Large intestine (tissue), 3 donors: ENCODE measurements around the gene KCNG2. TPM values are rescaled to one million over a fixed set of nuclear protein-coding genes. Genes with fewer than 3 reads are reported as not detected.

Source experiments
- DNase-seq, 2 donors: peaks; one replicate each; pipeline versions ENCODE4 v3.0.0 to v3.0.0-alpha.2; 2013
- H3K27ac ChIP-seq: one replicate; pipeline ENCODE4 v1.5.1; 2013; ENCODE audit warnings: low read length
- H3K27me3 ChIP-seq: 2 replicates; pipeline ENCODE4 v1.6.1; 2013; ENCODE audit warnings: low read length; ENCODE audit not compliant: control insufficient read depth, insufficient read depth
- H3K36me3 ChIP-seq: 2 replicates; pipeline ENCODE4 v1.6.1; 2013; ENCODE audit warnings: low read length; ENCODE audit not compliant: control insufficient read depth, insufficient read depth
- H3K4me1 ChIP-seq: one replicate; pipeline ENCODE4 v1.6.1; 2013; ENCODE audit warnings: low read length; ENCODE audit not compliant: control insufficient read depth, insufficient read depth
- H3K4me3 ChIP-seq: one replicate; pipeline ENCODE4 v1.5.1; 2013; ENCODE audit warnings: low read length
- H3K9me3 ChIP-seq: one replicate; pipeline ENCODE4 v1.6.1; 2013; ENCODE audit warnings: mild to moderate bottlenecking, low read depth, low read length, moderate library complexity; ENCODE audit not compliant: control insufficient read depth
- WGBS: methylation state at CpG from one replicate; pipeline ENCODE4 v1.1.5; 2013; ENCODE audit warnings: low lambda C conversion rate; ENCODE audit not compliant: insufficient coverage; 5-methylcytosine and 5-hydroxymethylcytosine counted together
- polyA plus RNA-seq: library from polyadenylated mRNA; unstranded; fragments of 120-200 nt; gene quantifications from one replicate; pipeline ENCODE4 v1.2.1, GENCODE V29; 2013

Gene KCNG2
- polyA plus RNA-seq, 1 donor: 0.46 TPM

DNA sequence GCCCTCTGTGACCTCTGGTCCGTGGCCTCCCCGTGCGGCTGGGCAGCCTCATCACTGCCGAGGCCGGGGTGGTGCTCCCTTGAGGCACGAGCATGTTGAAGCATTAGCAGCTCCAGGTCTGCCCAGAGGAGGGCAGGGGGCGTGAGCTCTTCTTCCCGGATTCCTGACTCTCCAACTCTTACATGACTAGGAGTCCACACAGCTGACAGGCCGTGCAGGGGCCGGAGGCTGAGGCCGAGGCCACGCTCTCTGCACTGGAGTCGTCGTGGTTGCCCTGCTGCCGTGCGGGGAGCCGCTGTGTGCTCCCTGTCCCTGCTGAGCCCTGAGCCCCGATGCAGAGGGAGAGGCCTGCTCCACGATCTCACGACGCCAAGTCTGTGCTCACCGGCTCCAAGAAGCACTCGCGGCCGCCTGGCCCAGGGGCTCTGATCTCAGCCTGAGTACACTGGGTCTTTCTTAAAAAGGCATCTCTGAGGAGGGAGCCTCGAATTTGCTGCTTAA lies 19.4 kb upstream of the KCNG2 start:
- no peak for DNase-seq
- H3K4me3 ChIP-seq: no peak overlapping the region
- no peaks in the 10 kb centered on the region for H3K4me1 ChIP-seq
- no peak overlapping the region for H3K27ac ChIP-seq
- no peaks in the 10 kb centered on the region for H3K9me3 ChIP-seq
- no peaks in the 10 kb centered on the region for H3K36me3 ChIP-seq
- peaks cover 3% of the 10 kb centered on the region for H3K27me3 ChIP-seq
- no CpG with 5 or more reads among the region's 26 CpGs for WGBS

DNA sequence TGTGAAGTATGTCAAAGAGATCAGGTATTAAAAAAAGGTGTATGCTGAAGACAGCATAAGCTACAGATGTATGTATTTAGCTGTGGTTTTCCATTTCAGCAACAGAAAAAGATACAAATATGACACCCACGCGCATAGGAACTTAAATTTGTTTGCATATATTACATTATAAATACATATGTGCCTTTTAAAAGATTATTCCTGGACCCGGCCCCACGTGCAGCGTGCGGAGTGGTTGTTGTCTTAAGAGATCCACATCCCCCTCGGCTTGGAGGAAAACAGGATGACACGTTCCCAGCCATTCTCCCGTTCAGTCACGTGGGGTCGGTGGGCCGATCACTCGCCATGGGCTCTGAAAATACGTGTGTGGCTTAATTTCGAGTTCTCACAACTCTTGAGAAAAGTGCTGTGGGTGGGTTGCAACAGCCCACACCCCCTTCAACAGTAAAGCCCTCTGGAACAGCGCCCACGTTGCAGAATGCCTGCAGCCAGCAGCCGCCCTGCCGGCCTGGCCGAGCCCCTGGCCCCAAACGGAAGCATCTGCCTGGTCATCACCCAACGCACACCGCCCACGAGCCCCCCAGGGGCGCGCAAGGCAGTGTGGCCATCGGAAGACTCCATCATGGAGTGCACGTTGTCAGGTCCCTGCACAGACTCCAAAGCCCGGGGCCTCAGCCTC lies 18.6 kb upstream of the KCNG2 start:
- 92% methylated on average over 2 of the region's 29 CpGs for WGBS
- no peak for DNase-seq
- no peaks in the 10 kb centered on the region for H3K4me1 ChIP-seq
- H3K4me3 ChIP-seq: no peak overlapping the region
- H3K36me3 ChIP-seq: no peaks in the 10 kb centered on the region
- H3K27me3 ChIP-seq: peaks cover 6% of the 10 kb centered on the region
- no peak overlapping the region for H3K27ac ChIP-seq
- H3K9me3 ChIP-seq: no peaks in the 10 kb centered on the region

DNA sequence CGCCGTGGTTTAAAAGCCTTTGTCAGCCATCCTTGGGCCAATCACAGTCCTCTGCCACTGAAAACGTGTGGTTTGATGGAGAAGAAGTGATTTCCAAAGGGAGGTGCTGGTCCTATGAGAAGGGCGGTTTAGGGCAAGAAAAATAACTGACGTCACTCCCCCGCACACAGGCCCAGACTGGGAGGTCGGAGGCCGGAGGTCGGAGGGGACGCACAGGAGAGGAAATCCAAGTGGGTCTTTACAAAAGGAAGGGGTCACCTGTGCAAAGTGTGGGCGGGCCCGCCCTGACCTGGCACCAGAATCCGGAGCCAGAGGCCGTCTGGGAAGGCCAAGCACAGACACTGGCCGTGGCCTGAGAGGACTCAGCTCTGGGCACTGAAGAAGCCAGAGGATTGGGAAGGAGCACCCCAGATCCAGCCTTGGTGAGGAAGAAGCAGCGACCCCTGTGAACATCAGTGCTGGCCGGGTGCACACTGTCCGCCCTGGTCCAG lies 18.0 kb upstream of the KCNG2 start:
- Histone ChIP-seq H3K4me3 (no peak overlapping the region), H3K9me3 (no peaks in the 10 kb centered on the region), H3K27ac (no peak overlapping the region), H3K36me3 (no peaks in the 10 kb centered on the region), H3K4me1 (no peaks in the 10 kb centered on the region), H3K27me3 (peaks cover 12% of the 10 kb centered on the region)
- no peak for DNase-seq
- no CpG with 5 or more reads among the region's 18 CpGs for WGBS

DNA sequence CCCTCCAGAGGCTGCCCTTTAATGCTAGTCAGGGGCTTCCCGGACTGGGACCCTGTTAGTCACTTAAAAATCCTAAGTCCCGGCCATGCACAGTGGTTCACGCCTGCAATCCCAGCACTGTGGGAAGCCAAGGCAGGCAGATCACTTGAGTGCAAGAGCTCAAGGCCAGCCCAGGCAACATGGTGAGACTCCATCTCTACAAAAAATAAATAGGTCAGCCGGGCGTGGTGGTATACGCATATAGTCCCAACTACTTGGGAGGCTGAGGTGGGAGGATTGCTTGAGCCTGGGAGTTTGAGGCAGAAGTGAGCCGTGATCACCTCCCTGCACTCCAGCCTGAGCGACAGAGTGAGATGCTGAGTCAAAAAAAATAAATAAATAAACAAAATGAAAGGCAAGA lies 17.2 kb upstream of the KCNG2 start:
- Histone ChIP-seq H3K27ac (no peak overlapping the region), H3K27me3 (peaks cover 20% of the 10 kb centered on the region), H3K4me1 (no peaks in the 10 kb centered on the region), H3K4me3 (no peak overlapping the region), H3K36me3 (no peaks in the 10 kb centered on the region), H3K9me3 (no peaks in the 10 kb centered on the region)
- DNase-seq: no peak
- no CpG with 5 or more reads among the region's 8 CpGs for WGBS

DNA sequence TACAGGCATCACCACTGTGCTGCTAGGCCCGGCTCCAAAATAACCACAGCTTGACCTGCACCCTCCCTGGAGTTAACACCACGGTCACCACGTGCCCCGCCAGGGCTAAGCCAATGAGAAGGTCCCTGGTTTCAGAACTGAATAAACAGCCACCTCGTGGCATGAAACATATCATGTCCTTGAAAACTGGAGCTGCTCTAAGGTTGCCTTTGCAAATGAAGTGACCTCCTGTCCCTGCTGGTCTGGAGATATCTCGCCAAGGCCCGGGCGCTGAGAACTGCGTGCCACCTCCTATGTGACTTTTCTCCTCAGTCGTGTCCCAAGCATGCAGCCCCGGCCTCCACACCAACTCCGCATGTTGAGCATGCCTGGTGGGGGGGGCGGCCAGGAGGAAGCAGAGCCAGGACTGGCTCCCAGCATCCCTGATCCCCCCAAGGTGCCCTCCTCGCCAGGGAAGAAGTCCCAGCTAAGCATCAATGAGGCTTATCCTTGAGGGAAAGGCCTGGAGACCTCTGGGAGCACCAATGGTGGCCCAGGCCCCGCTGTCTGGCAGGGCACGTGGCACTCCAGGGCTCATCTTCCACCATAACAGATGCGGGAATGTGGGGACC lies 16.3 kb upstream of the KCNG2 start:
- H3K4me3 ChIP-seq: no peak overlapping the region
- WGBS: 40% methylated on average over 1 of the region's 17 CpGs
- no peaks in the 10 kb centered on the region for H3K36me3 ChIP-seq
- no peaks in the 10 kb centered on the region for H3K4me1 ChIP-seq
- no peak overlapping the region for H3K27ac ChIP-seq
- H3K27me3 ChIP-seq: peaks cover 25% of the 10 kb centered on the region
- DNase-seq: no peak
- H3K9me3 ChIP-seq: no peaks in the 10 kb centered on the region

DNA sequence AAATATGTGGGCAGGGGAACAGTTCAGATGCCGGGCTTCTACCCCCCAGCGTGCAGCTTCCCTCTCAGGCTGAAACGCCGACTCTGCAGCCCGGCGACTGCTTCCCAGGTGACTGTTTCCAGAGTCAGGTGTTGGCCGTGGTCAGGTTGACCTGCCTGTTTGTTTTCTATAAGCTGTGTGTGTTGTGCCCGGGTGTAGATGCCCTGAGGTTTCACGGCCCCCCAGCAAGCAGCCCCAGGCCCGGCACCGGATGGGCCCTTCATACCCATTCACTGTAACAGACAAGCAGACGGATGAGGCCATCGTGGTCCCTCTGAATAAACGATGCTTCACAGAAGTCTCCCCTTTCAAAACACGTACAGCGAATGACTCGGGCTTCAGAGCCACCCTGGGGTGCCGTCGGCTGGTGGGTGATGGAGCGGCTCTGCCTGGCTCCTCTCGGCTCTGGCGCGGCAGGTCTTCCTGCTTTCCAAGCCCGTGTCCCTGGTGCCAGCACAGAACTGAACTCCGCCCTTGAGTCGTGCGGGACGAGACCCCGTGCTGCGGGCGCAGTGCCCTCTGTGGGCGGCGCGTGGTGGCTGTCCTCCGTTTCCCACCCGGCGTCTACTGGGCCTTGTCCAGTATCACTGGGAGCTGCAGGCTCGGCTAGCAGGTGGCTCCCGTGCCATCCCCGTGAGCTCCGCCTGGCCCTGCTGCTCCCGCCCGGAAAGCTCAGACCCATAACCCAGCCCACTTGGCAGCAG lies 15.0 kb upstream of the KCNG2 start:
- Histone ChIP-seq H3K9me3 (peaks cover 2% of the 10 kb centered on the region), H3K4me3 (no peak overlapping the region), H3K27ac (no peak overlapping the region), H3K27me3 (peaks cover 38% of the 10 kb centered on the region), H3K36me3 (no peaks in the 10 kb centered on the region), H3K4me1 (no peaks in the 10 kb centered on the region)
- DNase-seq: no peak
- WGBS: no CpG with 5 or more reads among the region's 43 CpGs

DNA sequence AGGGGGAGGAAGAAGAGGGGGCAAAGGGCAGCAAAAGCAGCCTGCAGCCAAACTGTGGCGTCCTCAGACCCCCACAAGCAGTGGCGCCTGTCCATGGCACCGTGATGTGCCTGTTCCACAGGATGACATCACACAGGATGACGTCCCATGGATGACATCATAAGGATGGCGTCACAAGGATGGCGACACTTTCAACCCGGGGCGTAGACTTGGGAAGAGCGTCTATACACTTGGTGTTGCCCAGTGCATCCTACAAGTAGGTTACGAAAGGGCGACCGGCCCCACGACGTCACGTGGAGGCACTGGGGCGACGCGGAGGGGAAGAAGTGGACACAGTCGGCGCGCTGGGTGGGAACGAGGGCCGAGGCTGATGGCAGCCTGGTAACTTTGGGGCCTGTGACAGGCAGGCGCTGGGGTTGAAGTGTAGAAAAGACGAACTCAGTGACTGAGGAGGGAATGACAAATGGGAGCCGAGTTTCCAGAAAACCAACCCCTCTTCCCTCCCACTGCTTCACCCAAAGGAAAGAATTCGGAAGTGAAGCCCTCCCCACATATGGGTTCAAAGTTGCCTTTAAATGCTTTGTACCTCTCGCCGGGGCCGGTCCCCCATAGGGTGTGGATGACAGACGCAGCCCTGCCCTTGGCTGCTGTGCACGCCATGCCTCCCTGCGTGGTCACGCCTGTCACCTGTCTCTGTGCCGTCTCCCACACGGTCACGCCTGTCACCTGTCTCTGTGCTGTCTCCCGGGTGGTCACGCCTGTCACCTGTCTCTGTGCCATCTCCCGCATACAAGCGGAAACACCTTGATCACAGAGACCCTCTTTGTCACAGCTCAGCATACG lies 13.4 kb upstream of the KCNG2 start:
- no peak for DNase-seq
- peaks cover 8% of the 10 kb centered on the region for H3K9me3 ChIP-seq
- H3K27me3 ChIP-seq: peaks cover 48% of the 10 kb centered on the region
- no peak overlapping the region for H3K27ac ChIP-seq
- H3K36me3 ChIP-seq: no peaks in the 10 kb centered on the region
- H3K4me1 ChIP-seq: no peaks in the 10 kb centered on the region
- WGBS: 40% methylated on average over 1 of the region's 42 CpGs
- H3K4me3 ChIP-seq: no peak overlapping the region

DNA sequence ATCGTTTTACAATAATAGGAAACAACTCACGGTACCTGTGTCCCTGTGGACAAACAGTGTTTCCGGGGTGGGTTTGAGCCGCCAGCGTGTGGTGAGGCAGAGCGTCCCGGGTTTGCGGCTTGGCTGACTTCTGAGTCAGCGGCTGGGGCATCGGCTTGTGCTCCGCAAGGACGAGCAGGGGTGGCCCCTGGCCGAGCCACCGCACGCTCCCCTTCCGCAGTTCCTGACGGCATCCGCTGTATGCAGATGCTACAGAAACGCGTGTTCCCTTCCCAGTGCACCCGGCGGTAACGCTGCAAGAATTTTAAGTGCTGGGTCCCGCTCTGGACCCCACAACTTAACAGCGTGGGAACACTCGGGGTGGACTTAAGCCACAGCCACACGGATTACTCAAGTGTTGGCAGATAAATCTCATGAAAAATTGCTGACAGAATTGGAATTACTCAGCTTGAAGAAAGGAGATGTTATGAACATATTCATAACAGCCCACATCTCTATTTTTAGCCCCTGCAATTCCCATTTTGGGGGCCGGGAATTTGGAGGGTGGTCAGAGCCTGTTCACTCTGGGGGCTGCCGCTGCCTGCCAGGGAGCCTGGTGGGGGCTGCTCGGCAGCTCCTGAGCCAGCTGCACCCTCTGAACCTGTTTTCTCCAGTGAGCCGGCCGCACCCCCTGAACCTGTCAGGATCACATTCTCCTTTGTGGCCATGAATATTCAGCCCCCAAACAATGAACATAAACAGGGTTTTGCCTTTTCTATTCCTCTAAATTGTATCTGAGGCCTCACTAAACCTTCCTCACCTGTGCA lies 12.6 kb upstream of the KCNG2 start:
- WGBS: no CpG with 5 or more reads among the region's 32 CpGs
- H3K9me3 ChIP-seq: peaks cover 8% of the 10 kb centered on the region
- H3K36me3 ChIP-seq: no peaks in the 10 kb centered on the region
- no peak overlapping the region for H3K27ac ChIP-seq
- H3K27me3 ChIP-seq: peaks cover 57% of the 10 kb centered on the region
- no peaks in the 10 kb centered on the region for H3K4me1 ChIP-seq
- H3K4me3 ChIP-seq: no peak overlapping the region
- DNase-seq: no peak

DNA sequence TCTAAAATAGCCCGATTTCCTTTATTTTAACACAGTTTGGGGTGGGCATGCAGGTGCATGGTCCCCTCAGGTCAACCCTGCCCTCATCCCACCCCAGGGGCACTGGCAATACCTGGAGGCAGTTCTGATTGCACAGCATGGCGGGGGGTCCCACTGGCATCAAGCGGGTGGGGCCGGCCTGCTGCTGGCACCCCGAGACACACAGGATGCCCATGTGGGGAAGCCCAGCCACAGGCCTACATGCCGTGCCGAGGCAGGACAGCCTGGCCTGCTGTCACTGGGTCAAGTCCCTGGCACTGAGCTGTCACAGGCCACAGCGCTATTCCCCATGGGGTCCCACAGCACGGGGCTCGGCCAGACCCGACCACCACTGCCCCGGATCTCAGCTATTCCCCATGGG lies 11.9 kb upstream of the KCNG2 start:
- no peak overlapping the region for H3K27ac ChIP-seq
- H3K4me1 ChIP-seq: no peaks in the 10 kb centered on the region
- DNase-seq: no peak
- H3K27me3 ChIP-seq: peaks cover 63% of the 10 kb centered on the region
- no peak overlapping the region for H3K4me3 ChIP-seq
- no peaks in the 10 kb centered on the region for H3K36me3 ChIP-seq
- H3K9me3 ChIP-seq: peaks cover 8% of the 10 kb centered on the region
- WGBS: no CpG with 5 or more reads among the region's 12 CpGs
